ENCODE measurements around the gene ZDHHC8.

ZDHHC8 gene

GRCh38 chr22:20141186-20142077, 9.8 kb downstream of the ZDHHC8 start:
- no peak for DNase-seq

DNA sequence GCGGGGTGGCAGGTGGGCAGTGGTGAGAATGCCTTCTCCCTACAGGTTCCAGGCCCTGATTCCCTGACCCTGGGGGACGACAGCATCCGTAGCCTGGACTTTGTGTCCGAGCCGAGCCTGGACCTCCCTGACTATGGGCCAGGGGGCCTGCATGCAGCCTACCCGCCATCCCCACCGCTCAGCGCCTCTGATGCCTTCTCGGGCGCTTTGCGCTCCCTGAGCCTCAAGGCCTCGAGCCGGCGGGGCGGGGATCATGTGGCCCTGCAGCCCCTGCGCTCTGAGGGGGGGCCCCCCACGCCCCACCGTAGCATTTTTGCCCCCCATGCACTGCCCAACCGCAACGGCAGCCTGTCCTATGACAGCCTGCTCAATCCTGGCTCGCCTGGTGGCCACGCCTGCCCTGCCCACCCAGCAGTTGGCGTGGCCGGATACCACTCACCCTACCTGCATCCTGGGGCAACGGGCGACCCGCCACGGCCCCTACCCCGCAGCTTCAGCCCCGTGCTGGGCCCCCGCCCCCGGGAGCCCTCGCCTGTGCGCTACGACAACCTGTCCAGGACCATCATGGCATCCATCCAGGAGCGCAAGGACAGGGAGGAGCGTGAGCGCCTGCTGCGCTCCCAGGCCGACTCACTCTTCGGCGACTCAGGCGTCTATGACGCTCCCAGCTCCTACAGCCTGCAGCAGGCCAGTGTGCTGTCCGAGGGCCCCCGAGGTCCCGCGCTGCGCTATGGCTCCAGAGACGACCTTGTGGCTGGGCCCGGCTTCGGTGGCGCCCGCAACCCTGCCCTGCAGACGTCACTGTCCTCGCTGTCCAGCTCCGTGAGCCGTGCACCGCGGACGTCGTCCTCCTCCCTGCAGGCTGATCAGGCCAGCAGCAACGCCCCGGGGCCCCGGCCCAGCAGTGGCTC, 11.4 kb downstream of the ZDHHC8 start:
- DNase-seq: no peak

GRCh38 chr22:20143883-20144665, 12.5 kb downstream of the ZDHHC8 start:
- no peak for DNase-seq

- DNase-seq: no peak
Observed at GRCh38 chr22:20145206-20145831, 13.7 kb downstream of the ZDHHC8 start.

DNA sequence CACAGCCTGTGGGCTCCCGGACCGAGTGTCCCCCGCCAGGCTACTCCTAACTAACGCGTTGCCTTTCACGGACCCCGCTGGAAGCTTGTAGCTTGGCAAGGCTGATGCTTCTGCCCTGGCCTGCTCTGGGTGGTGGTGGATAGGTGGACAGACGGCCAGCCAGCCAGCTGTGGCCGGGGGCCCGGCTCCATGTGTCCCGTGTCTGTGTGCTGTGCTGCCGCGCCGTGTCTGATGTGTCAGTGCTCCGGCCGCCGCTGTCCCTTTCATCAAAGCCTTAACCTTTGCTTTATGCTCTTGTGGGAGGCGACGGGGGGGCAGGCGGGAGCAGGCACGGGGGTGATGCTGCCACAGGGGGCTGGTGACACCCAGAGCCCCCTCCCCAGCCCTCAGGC, 14.2 kb downstream of the ZDHHC8 start:
- no peak for DNase-seq

GRCh38 chr22:20146777-20147176, 15.2 kb downstream of the ZDHHC8 start:
- DNase-seq: peak in 1 of 56 donors; percentile 32

- DNase-seq: no peak
Observed at GRCh38 chr22:20147237-20147988, 15.8 kb downstream of the ZDHHC8 start.

DNA sequence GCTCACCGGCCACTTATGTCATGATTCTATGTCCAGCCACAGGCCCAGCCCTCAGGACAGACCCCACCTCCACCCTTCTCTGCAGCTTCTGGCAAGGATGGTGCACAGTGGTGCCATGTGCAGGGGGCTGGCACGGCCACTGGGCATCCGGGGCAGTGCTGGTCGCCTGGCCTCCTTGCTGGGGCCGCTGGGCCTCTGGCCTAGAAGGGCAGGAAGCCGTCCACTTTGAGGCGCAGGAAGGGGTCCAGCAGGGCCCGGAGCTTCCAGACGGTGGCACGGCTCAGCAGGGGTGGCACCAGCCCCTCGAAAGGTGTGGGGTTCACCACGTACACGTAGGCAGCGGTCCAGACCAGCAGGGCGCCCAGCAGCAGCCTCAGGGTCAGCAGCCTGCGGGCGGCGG, 16.8 kb downstream of the ZDHHC8 start:
- peak in 1 of 56 donors; percentile 13 for DNase-seq

- no peak for DNase-seq
Observed at GRCh38 chr22:20149257-20150250, 17.9 kb downstream of the ZDHHC8 start.

GRCh38 chr22:20150381-20151275, 19.0 kb downstream of the ZDHHC8 start, which contains the start of gene CCDC188:
TSS of gene CCDC188 (minus strand) at chr22:20151055. CDS start at chr22:20150986, 69 bp downstream.
- no peak for DNase-seq

GRCh38 chr22:20151276-20151588, 19.6 kb downstream of the ZDHHC8 start:
- no peak for DNase-seq

GRCh38 chr22:20152464-20152890, 20.9 kb downstream of the ZDHHC8 start:
- no peak for DNase-seq

DNA sequence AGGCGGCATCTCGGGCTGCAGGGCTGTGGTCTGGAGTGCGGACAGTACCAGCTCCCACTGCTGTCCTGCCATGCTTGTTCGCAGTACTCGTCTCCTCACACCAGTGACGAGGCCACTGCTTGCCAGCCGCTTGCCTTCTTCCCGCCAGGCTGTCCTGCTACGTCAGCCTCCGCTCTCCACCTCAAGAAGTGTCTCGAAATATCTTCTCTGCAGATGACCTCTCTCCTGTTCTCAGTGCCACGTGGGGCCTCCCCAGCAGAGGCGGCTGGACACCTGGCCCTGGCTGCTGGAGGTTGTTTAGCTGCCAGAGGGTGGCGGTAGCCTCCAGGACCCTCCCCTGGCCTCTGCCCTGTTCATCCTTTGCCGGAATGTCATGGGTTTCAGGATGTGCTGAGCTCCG, 22.3 kb downstream of the ZDHHC8 start:
- DNase-seq: no peak

DNA sequence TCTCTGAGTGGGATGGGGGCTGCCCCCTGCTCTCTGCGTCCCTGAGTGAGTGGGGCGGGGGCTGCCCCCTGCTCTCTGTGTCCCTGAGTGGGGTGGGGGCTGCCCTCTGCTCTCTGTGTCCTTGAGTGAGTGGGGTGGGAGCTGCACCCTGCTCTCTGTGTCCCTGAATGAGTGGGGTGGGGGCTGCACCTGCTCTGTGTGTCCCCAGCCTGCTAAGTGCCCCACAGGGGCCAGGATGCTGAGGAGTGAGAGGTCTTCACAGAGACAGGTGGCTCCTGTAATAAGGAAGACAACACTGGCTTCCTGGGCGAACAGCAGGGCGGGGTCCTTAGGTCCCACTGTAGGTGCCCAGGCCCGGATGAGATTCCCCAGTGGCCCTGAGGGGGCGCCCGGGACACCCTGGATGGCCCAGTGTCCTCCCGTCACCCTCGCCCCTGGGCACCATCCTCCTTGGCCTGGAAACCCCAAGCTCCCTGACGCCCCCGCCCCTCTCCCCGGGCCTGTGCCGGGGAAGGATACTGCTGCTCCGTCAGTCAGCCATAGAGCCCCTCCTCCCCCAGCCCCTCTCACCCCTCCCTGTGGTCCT, 23.1 kb downstream of the ZDHHC8 start:
- no peak for DNase-seq

- peak in 44 of 56 donors; percentile 9 to 80 (median 50) for DNase-seq
Observed at GRCh38 chr22:20155330-20156041, 23.9 kb downstream of the ZDHHC8 start.

DNA sequence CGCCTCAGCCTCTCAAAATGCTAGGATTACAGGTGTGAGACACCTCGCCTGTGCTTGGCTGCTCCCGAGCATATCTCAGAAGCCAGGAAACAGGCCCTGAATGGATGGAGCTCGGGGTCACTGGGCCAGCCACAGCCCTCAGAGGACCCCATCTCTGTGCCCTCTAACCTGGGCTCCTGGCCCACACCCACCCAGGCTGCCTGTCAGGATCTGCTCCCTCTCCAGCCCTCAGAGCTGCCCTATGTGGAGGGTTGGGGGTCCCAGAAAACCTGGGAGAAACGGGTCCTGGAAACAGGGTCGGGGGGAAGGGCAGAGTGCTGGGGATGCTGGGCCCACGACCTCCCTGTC, 24.4 kb downstream of the ZDHHC8 start:
- no peak for DNase-seq
